ENCODE results near the gene RPL35.
"Not testable (repeated sequence)": the region's sequence is repeated elsewhere in the genome, so short reads cannot be mapped to it uniquely, and the experiment has no call there.

The RPL35 gene

DNA sequence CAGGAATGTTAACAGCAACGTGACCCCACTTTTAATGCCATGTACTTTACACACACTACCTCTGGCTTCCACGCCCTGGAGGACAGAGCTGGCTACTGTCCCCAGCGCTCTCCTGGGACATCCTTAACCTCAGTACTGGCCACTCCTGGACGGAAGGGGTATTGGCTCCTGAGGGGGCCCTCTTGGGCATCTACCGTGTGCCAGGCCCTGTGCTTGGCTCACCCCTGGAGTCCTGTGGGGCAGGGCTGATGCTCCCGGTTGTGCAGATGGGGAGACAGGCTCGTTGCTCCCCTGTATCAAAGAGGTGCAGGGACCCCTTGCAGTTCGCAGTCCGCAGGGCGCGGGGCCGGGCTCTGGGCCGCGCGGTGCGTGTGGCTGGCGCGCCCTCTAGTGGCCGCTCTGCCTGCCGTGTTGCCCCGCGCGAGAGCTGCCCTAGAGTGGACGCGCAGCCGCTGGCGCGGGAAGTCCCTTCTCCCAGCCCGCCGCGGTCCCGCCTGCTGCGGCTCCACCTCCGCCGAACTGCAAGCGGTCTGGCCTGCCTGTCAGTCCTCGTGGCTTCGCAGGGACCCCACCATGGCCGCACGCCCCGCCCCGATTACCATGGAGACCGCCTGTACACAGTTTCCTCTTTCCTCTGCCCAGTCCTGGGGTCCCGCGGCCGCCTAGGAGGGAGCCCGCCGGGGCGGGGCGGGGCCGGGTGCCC lies 8.8 kb downstream of the RPL35 start, which contains the start of gene WDR38:
TSS of gene WDR38 (plus strand) at position 632 of the 703 bp plus-strand sequence. CDS start 72 bp downstream, outside the sequence.
- no peak for DNase-seq (ENCODE audit: low read depth)

DNA sequence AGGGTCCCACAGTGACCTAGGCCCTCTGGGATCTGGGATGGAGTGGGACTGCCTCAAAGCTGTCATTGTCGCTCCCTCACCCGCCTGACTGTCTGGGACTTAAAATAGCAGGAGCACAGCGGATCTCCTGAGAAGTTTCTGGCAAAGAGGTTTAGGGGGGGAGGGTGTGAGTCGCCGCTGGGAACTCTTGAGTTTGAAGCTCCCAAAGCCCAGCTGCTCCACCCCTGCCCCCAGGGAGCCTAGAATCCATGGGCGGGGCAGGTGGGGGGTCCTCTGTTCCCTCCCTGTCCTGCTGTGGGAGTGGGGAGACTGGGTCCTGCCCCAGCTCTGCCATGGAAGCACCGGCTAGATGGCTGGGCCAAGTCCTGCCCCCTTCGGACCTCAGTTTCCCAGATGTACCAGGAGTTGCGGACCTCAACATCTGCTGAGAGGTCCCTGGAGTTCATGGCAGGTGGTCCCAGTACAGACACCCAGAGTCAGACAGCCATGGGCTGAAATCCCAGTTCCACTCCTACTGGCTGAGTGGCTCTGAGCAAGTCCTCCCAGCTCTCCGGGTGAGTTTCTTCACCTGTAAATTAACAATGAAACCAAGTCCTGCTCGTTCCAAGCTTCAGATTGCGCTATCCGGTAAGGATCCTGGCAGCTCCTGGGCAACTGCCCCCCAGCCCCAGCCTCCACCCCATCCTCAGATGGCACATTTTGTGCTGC lies 9.5 kb downstream of the RPL35 start:
- DNase-seq (ENCODE audit: low read depth): no peak

DNA sequence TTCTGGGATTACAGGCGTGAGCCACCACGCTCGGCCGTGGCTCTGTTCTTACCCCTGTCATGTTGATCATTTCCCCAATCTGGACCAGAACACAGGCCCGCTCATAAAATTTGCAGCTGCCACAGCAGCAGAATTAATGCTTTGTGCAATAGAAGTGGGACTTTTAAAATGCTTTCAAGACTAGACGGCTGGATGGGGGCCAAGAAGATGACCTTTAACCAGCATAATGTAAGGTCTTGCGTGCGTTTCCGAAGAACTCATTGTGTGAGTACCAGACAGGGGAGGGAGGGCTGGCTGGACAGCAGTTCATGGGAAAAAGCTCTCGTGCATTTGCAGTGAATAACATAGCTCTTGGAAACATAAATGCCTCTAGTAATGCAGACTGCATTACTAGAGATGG lies 12.0 kb downstream of the RPL35 start:
- no peak for DNase-seq (ENCODE audit: low read depth)

DNA sequence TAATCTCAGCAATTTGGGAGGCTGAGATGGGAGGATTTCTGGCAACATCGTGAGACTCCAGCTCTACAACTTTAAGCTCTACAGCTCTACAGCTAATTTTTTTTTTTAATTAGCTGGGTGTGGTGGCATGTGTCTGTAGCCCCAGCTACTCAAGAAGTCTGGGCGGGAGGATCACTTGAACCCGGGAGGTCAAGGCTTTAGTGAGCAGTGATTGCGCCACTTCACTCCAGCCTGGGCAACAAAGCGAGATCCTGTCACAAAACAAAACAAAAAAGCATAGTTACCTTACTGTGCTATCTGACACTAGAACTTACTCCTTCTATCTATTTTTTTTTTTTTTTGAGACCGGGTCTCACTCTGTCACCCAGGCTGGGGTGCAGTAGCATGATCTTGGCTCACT lies 14.8 kb downstream of the RPL35 start:
- DNase-seq (ENCODE audit: low read depth): no peak

DNA sequence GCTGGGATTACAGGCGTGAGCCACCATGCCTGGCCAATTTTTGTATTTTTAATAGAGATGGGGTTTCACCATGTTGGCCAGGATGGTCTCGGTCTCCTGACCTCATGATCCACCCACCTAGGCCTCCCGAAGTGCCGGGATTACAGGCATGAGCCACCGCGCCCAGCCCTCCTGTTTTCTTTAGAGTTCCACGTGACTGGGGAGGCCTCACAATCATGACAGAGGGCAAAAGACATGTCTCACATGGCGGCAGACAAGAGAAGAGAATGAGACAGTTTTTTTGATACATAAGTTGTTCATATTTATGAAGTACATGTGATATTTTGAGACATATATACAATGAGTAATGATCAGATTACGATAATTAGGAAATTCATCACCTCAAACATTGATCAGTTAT lies 15.3 kb downstream of the RPL35 start:
- not testable (repeated sequence) for DNase-seq (ENCODE audit: low read depth)

DNA sequence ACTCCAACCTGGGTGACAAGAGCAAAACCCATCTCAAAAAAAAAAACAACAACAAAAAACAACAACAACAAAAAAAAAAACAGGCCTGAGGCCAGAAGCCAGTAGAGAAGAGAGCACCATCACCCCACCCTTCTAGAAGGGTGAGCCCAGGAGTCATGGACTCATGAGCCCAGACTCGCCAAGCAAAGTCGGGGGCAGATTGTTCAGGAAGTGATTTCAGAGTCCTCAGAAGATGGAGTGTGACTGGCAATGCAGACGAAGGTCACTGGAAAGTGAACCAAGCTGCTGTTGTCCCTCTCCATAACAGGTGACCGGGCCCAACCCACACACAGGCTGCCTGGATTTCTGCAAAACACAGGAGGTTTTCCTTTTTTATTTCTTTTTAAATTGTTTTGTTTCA lies 17.5 kb downstream of the RPL35 start:
- no peak for DNase-seq (ENCODE audit: low read depth)

DNA sequence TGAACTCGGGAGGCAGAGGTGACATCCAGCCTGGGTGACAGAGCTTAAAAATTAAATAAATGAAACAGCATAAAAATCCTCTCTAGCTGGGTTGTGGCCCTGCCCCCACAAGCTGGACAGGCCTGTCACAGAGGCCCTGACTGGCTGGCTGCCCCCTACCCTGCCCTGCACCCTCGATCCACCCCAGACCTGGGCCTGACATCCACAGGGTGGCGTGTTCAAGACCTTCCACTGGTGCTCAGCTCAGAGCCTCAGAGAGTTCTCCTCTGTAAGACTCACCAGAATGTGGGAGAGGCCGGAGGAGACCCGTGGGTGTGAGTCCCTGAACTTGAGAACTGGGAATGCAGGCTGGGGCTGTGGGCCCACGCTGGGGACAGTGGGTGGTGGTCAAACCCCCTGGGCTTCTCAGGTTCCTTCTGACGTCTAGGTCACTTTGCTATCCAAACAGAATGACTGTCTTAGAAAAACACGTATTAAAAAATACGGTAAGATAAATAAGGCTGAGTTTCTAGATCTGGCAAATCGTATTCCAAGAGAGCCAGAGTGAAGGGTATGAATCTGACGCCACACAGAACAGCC lies 18.2 kb downstream of the RPL35 start:
- DNase-seq (ENCODE audit: low read depth): no peak

DNA sequence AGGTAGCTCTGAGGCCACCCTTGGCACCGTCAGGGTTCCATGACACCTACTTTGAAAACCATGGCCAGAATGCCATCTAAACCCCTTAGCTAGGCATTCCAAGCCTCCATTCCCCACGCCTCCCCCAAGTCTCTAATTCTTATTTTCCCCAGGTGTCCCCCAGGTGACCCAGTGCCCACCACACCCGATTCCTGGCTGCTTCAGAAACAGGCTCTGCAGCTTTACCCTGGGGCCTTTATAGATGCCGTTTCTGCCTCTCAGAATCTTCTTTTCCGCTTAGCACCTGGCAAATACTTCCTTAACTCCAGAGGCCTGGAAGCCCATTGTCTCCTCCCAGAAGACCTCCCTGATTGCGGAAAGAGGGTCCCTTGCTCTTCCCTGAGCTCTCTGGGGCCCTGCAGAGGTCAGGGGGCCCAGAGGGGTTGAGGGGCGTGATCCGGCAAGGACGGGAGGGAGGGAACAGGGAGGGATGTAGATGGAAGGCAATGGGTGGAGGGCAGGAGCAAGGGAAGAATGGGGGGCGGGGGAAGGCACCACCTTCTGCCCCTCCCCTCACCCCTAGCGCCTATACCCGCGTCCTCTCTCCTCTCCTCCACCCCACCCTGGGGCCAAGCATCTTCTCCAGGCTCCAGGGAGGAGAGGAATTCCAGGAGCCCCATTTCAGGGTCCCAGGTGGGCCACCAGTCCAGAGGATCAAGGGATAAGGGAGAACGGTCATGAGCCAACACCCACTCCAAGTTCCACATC lies 20.5 kb downstream of the RPL35 start:
- DNase-seq (ENCODE audit: low read depth): no peak

DNA sequence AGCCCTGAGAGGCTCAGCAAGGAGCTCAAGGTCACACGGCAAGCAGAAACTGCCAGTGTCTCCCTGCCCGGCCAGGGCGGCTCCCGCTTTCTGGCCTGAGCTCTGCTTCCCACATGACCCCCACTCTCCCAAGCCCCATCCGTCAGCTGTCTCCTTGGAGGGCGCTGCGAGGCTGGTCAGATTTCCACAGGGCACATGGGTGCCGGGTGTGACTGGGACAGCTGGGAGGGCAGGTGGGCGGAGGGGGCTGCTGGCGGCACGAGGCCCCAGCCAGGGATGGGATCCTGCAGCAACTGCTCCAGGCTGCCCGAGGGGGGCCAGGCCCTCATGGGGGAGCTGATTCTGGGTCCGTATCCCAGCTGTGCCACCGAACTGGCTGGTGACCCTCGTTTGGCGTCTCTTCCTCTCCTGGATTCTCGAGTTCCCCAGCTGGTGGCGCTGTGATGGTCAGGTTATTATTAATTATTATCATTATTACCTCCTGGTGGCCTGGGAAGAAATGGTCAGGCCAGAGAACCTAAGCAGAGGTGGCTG lies 21.4 kb downstream of the RPL35 start:
- no peak for DNase-seq (ENCODE audit: low read depth)

DNA sequence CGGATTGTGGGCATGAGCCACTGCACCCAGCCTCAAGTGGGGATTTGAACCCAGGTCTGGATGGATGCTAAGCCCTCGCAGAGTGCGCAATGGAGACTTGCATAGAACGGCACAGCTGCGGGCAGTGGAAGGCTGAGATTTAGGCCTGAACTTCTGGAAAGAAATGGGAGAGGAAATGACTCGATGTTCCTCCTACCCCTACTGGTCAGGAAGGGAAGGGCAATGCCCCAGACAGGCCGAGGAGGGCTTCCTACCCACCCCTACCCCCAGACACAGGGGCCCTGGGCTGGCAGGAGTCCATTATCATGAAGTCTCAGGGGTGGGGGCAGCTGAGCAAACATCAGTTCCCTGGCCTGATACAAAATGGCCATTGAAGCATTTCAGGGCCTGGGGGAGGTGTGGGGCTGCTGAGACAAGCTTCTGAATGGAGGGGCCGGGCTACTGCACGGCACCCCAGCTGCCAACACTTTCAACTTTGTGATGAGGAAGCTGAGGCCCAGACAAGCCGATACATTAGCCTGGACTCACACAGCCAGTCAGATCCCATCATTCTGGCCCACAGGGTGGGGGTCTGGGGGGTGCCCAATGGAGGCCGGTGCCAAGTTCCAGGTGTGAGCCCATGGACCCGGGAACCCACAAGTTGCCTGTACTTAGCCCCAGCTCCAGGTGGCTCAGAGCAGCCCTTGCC lies 22.0 kb downstream of the RPL35 start:
- DNase-seq (ENCODE audit: low read depth): no peak

DNA sequence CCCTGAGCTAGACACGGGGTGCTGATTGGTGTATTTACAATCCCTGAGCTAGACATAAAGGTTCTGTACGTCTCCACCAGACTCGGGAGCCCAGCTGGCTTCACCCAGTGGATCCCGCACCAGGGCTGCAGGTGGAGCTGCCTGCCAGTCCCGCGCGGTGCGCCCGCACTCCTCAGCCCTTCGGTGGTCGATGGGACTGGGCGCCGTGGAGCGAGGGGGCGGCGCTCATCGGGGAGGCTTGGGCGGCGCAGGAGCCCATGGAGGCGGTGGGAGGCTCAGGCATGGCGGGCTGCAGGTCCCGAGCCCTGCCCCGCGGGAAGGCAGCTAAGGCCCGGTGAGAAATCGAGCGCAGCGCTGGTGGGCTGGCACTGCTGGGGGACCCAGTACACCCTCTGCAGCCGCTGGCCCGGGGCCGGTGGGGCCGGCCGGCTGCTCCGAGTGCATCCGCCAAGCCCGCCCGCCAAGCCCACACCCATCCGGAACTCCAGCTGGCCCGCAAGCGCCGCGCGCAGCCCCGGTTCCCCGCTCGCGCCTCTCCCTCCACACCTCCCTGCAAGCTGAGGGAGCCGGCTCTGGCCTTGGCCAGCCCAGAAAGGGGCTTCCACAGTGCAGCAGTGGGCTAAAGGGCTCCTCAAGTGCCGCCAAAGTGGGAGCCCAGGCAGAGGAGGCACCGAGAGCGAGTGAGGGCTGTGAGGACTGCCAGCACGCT lies 23.0 kb downstream of the RPL35 start:
- DNase-seq (ENCODE audit: low read depth): not testable (repeated sequence)

DNA sequence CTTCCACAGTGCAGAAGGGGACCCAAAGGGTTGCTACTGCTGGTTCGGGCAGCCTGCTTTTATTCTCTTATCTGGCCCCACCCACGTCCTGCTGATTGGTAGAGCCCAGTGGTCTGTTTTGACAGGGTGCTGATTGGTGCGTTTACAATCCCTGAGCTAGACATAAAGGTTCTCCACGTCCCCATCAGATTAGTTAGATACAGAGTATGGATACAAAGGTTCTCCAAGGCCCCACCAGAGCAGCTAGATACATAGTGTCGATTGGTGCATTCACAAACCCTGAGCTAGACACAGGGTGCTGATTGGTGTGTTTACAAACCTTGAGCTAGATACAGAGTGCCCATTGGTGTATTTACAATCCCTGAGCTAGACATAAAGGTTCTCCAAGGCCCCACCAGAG lies 23.6 kb downstream of the RPL35 start:
- not testable (repeated sequence) for DNase-seq (ENCODE audit: low read depth)

DNA sequence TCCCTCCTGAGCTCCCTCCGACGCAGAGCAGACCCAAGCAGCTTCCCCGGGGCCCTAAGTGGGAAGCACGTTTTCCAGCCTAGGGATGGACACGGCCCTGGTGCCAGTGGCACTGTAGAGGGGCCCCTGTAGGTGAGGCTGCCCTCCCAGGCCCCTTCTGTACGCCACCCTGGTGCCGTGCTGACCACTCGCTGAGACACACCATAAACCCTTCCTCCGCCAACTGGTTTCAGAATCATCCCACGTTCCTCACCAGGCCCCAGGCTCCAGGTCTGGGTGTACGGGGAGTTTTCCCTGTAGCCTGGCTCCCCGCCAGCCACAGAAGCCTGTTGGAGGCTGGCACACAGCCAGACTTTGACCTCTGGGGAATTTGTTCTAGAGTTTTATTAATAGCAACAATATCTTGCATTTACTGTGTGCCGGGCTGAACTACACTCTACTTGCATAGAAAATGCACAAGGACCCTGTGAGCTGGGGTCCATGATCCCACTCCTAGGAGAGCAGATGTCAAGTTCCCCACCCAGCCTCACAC lies 26.7 kb downstream of the RPL35 start:
- no peak for DNase-seq (ENCODE audit: low read depth)

DNA sequence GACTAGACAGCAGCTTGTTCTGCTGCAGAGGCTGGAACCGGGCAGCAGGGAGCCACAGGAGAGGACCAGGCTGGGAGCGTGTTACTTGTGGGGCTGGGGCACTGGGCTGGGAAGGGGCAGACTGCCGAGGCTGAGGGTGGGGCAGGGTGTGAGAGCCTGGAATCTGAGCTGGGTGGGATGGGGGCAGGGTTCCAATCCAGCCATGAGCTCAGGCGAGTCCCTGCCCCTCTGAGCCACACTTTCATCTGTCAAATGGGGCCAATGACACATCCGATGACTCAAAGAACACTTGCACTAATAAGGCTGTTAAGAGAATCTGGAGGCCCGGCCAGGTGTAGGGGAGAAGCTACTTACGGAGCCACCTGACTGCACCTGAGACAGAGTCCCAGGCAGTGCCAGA lies 27.2 kb downstream of the RPL35 start:
- DNase-seq (ENCODE audit: low read depth): no peak

DNA sequence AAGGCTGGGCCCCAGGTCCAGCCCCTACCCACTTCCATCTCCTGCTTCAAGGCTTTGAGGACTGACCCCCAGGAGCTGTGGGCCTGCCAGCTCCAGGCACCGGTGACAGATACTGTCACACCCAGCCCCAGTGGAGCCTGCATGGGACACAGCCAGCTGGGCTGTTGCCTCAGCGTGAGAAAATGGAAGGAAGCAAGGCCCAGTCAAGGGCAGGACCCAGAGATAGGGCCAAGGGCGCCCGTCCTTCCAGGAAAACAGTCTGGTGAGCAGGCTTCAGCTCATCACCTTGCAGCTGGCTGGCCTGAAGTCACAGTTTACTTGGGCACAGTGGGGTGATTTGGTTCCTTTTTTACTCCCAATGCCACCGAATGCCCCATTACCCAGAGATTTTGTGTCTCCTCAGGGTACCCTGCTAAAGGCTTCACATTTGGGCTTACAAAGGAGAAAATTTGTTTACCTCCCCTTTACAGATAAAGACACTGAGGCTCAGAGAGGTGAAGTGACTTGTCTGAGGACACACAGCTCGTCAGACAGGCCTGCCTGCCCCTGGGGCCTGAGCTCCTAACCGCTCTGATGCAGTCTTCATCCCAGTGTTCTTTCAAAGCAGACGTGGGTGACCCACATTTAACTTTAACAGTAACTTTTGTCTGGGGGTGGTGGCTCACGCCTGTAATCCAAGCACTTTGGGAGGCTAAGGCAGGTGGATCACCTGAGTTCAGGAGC lies 30.0 kb downstream of the RPL35 start:
- no peak for DNase-seq (ENCODE audit: low read depth)

DNA sequence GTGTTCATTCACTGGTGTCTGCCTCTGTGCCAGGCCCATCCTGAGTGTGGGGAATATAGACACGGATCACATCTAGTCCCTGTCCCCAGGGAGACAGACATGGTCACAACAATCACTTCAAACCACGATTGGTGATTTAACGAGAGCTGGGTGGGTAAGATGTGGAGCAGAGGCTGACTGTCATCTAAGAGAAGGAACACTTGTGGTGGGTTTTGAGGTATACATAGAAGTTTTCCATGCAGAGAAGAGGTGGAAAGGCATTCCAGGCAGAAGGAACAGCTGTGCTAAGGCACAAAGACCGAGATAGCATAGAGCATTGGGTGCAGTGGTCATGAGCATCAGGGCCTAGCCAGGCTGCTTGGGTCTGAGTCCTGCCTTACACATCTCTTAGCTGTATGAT lies 31.2 kb downstream of the RPL35 start:
- DNase-seq (ENCODE audit: low read depth): no peak

DNA sequence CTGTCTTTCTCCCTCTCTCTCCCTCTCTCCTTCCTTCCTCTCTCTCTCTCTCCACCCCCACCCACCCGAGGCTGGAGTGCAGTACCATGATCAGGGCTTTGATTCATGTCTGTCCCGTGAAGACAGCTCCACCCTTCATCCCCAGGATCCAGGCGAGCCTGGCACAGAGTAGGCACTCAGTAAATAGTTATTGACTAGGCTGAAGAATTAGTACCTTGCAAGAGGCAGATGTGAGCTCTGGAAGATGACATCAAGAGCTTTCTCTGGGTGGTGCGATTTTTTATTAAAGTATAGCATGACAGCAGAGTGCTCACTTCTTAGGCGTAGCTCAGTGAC lies 32.5 kb downstream of the RPL35 start:
- no peak for DNase-seq (ENCODE audit: low read depth)

DNA sequence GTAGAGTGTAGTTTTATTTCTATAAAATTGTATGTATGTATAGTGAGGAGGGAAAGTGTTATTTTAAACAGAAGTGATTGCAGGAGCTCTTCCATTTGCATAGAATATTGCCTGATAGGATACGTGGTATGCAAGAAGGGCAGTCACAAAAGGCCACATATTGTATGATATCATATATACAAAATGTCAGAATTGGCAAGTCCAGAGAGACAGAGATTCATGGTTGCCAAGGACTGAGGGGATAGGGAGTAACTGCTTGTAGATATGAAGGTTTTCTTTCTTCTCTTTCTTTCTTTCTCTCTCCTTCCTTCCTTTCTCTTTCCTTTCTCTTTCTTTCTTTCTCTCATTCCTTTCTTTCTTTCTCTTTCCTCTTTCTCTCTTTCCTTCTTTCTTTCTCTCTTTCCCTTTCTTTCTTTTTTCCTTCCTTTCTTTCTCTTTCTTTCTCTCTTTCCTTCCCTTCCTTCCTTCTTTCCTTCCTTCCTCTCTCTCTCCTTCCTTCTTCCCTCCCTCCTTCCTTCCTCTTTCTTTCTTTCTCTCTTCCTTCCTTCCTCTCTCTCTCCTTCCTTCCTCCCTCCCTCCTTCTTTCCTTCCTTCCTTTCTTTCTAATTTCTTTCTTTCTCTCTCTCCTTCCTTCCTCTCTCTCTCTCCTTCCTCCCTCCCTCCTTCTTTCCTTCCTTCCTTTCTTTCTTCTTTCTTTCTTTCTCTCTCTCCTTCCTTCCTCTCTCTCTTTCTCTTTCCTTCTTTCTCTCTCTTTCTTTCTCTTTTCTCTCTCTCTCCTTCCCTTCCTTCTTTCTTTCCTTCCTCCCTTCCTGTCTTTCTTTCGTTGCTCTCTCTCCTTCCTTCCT lies 33.0 kb downstream of the RPL35 start:
- no peak for DNase-seq (ENCODE audit: low read depth)
